CD4-positive, alpha-beta T cell (primary cell): Measurements from ENCODE around the gene NDUFS6. TPM values are rescaled to one million over a fixed set of nuclear protein-coding genes. Genes with fewer than 3 reads are reported as not detected.

Source experiments
- ATAC-seq: fragments of 200-7000 bp; cut with Tn5 transposase; one replicate; pipeline ENCODE4 v1.10.0; 2022; ENCODE audit warnings: mild to moderate bottlenecking; ENCODE audit not compliant: poor library complexity
- CTCF ChIA-PET: fragments of 350-600 bp; sonication (Branson Sonifier 250); formaldehyde crosslinking; loops from one replicate; lab custom pipeline; 2021; ENCODE audit warnings: antibody characterized with exemption, inconsistent platforms; lab: Charles Lee
- POLR2A ChIA-PET: fragments of 350-600 bp; sonication (Branson Sonifier 250); formaldehyde crosslinking; loops from one replicate; lab custom pipeline; 2021; ENCODE audit warnings: antibody characterized with exemption, inconsistent platforms; lab: Charles Lee
- DNase-seq, 14 experiments: peaks; one replicate each; pipeline ENCODE4 v3.0.0-alpha.2; 2013 to 2020; ENCODE audit warnings: mixed read lengths in 2 of 14
- H3K27ac ChIP-seq, 2 donors: one replicate each; pipeline versions ENCODE4 v1.5.1 to v1.7.0; 2013; ENCODE audit warnings: low read length in 2 of 2, low read depth in 1 of 2, mild to moderate bottlenecking in 1 of 2
- H3K27me3 ChIP-seq, 2 experiments: 1 replicate in 1 of 2; 2 replicates in 1 of 2; pipeline versions ENCODE4 v1.6.1 to v1.7.0; 2013; ENCODE audit warnings: low read length in 2 of 2, control low read depth in 1 of 2, mild to moderate bottlenecking in 1 of 2, moderate library complexity in 1 of 2; ENCODE audit not compliant: insufficient read depth in 2 of 2, control insufficient read depth in 1 of 2
- H3K36me3 ChIP-seq: one replicate; pipeline ENCODE4 v1.6.1; 2013; ENCODE audit warnings: low read length, control low read depth; ENCODE audit not compliant: insufficient read depth
- H3K4me1 ChIP-seq: one replicate; pipeline ENCODE4 v1.6.1; 2013; ENCODE audit warnings: low read length, control low read depth; ENCODE audit not compliant: insufficient read depth
- H3K4me3 ChIP-seq: one replicate; pipeline ENCODE4 v1.5.1; 2013; ENCODE audit warnings: mild to moderate bottlenecking, low read length, moderate library complexity
- H3K9me3 ChIP-seq, 2 experiments: 1 replicate in 1 of 2; 2 replicates in 1 of 2; pipeline versions ENCODE4 v1.6.1 to v1.7.0; 2013; ENCODE audit warnings: low read length in 2 of 2, mild to moderate bottlenecking in 2 of 2, control low read depth in 1 of 2, moderate library complexity in 1 of 2; ENCODE audit not compliant: control insufficient read depth in 1 of 2, insufficient read depth in 1 of 2
- H3K27ac Mint-ChIP-seq: one replicate; pipeline ENCODE4 v1.8.0; 2020; ENCODE audit warnings: mixed read lengths
- H3K27me3 Mint-ChIP-seq: one replicate; pipeline ENCODE4 v1.8.0; 2021; ENCODE audit warnings: mixed read lengths
- H3K36me3 Mint-ChIP-seq: one replicate; pipeline ENCODE4 v1.8.0; 2021; ENCODE audit warnings: low read depth, mixed read lengths
- H3K4me1 Mint-ChIP-seq: one replicate; pipeline ENCODE4 v1.8.0; 2021; ENCODE audit warnings: low read depth, mixed read lengths
- H3K4me3 Mint-ChIP-seq: one replicate; pipeline ENCODE4 v1.8.0; 2020; ENCODE audit warnings: mild to moderate bottlenecking, mixed read lengths
- H3K9me3 Mint-ChIP-seq: one replicate; pipeline ENCODE4 v1.8.0; 2020; ENCODE audit warnings: mixed read lengths
- intact Hi-C, 2 experiments: fragments of 100-400 bp; cut with DNase I in 1 of 2; cut with micrococcal nuclease in 1 of 2; formaldehyde crosslinking; loops; one replicate each; pipeline versions ENCODE4 v1.15.1 to v1.9.0; 2023 to 2025; cut with DNase I, micrococcal nuclease
- total RNA-seq, 174 experiments: library from RNA in 2 of 174; stranded (reverse) in 2 of 174; gene quantifications; one replicate each; pipeline ENCODE4 v1.2.3 and lab custom pipeline; 2021 to 2026
- TF ChIP-seq, protein P1 (sequence below): fragments of 200-600 bp; IDR thresholded peaks from one replicate; pipeline ENCODE4 v1.8.0; 2022; ENCODE audit warnings: antibody characterized with exemption, mild to moderate bottlenecking

Gene NDUFS6
- total RNA-seq, 2 experiments from 2014 or later: 13.1 to 17.5 TPM

DNA sequence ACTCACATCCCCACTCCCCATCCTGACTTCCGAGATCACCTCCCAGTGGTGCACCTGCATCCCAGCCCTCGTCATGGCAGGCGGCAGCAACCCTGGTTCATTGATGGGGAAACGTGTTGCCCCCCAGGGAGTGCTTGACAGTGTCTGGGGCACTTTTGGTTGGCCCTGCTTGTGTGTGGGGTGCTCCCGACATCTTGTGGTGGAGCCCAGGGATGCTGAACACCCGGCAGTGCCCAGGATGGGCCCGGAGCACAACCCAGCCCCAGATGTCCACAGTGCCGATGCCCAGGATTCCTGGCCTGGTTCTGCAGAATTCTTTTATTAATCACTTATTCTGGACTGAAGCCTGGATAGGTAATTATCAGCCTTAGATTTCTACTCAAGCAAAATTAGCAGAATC lies 5.3 kb upstream of the NDUFS6 start:
- H3K36me3 Mint-ChIP-seq: peaks cover 47% of the 10 kb centered on the region

DNA sequence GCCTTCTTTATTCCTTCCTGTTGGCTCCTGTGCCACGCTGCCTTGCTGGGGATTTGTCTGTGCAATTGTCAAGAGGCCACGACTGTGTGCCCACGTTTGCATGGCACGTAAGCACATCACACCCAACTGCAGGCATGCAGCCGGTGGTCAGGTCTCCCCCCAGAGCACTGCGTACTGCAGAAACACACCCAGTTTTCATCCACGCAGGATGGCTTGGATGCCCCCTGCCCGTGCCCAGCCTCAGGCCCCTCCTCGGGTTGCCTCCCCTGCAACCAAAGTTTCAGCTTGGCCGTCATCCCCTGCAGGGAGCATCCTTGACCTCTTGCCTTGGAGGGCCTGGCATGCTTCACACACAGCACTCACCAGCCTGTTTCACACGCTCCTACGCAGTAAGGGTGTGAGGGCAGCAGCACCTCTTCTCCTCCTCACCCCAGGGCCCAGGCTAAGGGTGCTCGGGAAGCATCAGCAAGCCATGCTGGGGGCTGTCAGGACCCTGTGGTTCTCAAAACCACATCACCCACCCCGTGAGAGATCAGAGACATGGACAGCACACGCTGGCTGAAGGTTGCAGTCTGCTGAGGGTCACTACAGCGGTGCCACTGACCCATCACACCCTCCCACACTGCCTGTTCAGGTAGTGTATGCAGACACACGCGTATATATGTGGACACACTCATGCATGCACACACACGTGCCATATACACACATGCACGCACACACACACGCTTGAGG lies 4.7 kb upstream of the NDUFS6 start:
- Mint-ChIP-seq H3K4me1 (peaks cover 62% of the 10 kb centered on the region), H3K36me3 (peaks cover 50% of the 10 kb centered on the region), H3K9me3 (no peaks in the 10 kb centered on the region), H3K27me3 (no peaks in the 10 kb centered on the region), H3K4me3 (peak overlapping the region; percentile 38), H3K27ac (no peak overlapping the region)
- intact Hi-C loops: loop anchor here in 1 of 2 experiments (5.0 to 10.0 kb wide), 4 partner anchors 59 to 452 kb away; partner anchors contain the start of gene CLPTM1L
- no peaks in the 10 kb centered on the region for H3K27me3 ChIP-seq
- no peak overlapping the region for H3K27ac ChIP-seq
- ChIA-PET POLR2A (no interaction called here), CTCF (no interaction called here)
- TF ChIP-seq, protein P1, sequence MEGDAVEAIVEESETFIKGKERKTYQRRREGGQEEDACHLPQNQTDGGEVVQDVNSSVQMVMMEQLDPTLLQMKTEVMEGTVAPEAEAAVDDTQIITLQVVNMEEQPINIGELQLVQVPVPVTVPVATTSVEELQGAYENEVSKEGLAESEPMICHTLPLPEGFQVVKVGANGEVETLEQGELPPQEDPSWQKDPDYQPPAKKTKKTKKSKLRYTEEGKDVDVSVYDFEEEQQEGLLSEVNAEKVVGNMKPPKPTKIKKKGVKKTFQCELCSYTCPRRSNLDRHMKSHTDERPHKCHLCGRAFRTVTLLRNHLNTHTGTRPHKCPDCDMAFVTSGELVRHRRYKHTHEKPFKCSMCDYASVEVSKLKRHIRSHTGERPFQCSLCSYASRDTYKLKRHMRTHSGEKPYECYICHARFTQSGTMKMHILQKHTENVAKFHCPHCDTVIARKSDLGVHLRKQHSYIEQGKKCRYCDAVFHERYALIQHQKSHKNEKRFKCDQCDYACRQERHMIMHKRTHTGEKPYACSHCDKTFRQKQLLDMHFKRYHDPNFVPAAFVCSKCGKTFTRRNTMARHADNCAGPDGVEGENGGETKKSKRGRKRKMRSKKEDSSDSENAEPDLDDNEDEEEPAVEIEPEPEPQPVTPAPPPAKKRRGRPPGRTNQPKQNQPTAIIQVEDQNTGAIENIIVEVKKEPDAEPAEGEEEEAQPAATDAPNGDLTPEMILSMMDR: no peak
- peaks cover 65% of the 10 kb centered on the region for H3K4me1 ChIP-seq
- peaks cover 28% of the 10 kb centered on the region for H3K36me3 ChIP-seq
- H3K9me3 ChIP-seq: no peaks in the 10 kb centered on the region
- ATAC-seq: no peak
- no peak overlapping the region for H3K4me3 ChIP-seq
- no peak for DNase-seq

More for the DNA sequence above, 5.3 kb upstream of the NDUFS6 start:
- DNase-seq: no peak
- ATAC-seq: no peak
- H3K27me3 ChIP-seq: no peaks in the 10 kb centered on the region
- ChIA-PET POLR2A (no interaction called here), CTCF (no interaction called here)
- Mint-ChIP-seq H3K9me3 (no peaks in the 10 kb centered on the region), H3K27ac (no peak overlapping the region), H3K27me3 (no peaks in the 10 kb centered on the region), H3K4me1 (peaks cover 66% of the 10 kb centered on the region), H3K4me3 (no peak overlapping the region)
- TF ChIP-seq, protein P1: no peak
- intact Hi-C loops: loop anchor here in 1 of 2 experiments (5.0 to 10.0 kb wide), 4 partner anchors 59 to 451 kb away; partner anchors contain the start of gene CLPTM1L
- no peaks in the 10 kb centered on the region for H3K9me3 ChIP-seq
- H3K4me3 ChIP-seq: no peak overlapping the region
- H3K36me3 ChIP-seq: peaks cover 28% of the 10 kb centered on the region
- no peak overlapping the region for H3K27ac ChIP-seq
- H3K4me1 ChIP-seq: peaks cover 68% of the 10 kb centered on the region

DNA sequence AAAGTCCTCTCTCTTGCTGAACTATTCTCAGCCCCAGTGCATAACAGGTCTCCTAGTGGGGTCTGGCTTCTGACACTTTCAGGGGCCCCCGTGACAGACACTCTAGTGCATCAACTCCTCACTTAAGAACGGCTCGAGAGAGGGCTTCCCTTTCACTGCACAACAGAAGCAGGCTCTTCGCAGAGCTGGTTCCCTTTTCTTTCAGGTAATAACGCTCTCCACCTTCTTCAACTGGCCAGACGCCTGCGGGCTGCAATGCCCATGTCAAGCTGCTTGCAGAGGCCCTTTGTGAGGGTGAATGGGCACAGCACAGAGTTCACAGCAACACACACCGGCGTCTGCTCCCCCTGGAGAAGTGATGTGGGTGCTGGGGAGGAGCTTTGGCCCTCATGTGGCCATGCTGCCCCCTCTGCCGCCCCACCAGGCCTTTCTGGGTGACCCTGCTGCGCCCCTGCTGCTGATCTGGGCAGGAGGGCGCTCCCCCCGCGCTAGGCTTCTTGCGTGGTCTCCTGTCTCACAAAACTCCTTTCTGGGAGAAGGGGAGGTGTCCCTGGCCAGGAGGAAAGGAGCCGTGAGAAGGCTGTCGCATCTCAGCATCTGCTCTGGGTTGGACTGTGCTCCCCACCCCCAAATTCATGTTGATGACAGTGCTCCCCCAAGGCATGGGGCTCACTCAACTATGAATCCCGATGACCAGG lies 4.0 kb upstream of the NDUFS6 start:
- Mint-ChIP-seq H3K9me3 (no peaks in the 10 kb centered on the region), H3K36me3 (peaks cover 57% of the 10 kb centered on the region), H3K4me3 (peak overlapping the region; percentile 100), H3K27ac (peak overlapping the region; percentile 99), H3K27me3 (no peaks in the 10 kb centered on the region), H3K4me1 (peaks cover 59% of the 10 kb centered on the region)
- no peak overlapping the region for H3K4me3 ChIP-seq
- ATAC-seq (no peak), DNase-seq (no peak)
- CTCF ChIA-PET: no interaction called here
- no peaks in the 10 kb centered on the region for H3K9me3 ChIP-seq
- intact Hi-C loops: loop anchor here in 1 of 2 experiments (5.0 to 10.0 kb wide), 4 partner anchors 60 to 452 kb away; partner anchors contain the start of gene CLPTM1L
- TF ChIP-seq, protein P1: no peak
- peaks cover 28% of the 10 kb centered on the region for H3K36me3 ChIP-seq
- no peak overlapping the region for H3K27ac ChIP-seq
- H3K27me3 ChIP-seq: no peaks in the 10 kb centered on the region
- peaks cover 64% of the 10 kb centered on the region for H3K4me1 ChIP-seq
- POLR2A ChIA-PET: no interaction called here
